Measurements from ENCODE around the gene RMND5B.
"Not testable (repeated sequence)": the region's sequence is repeated elsewhere in the genome, so short reads cannot be mapped to it uniquely, and the experiment has no call there.

The RMND5B gene

DNA sequence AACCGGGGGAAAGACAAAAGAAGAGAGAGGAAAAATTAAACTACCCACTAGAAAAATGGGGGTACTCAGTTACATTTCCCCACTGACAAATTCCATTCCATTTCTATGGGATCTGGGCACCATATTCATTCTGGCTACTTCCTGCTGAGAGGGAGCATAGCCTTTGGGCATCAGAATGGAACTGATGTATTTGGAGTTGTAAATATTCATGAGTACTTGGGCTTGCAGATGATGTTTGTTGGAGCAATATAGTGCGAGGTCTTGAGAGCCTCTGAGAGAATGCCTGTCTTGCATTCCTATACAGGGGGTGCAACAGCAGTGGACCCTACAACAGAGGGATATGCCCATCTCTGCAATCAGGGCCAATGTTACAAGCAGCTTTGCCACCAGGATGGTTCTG is 39.6 kb downstream of the RMND5B start:
- no peak for DNase-seq (ENCODE audit: low read depth)

- DNase-seq (ENCODE audit: low read depth), result no peak
These were observed 43.6 kb downstream of the RMND5B start for GRCh38 chr5:178174456-178174855.

DNA sequence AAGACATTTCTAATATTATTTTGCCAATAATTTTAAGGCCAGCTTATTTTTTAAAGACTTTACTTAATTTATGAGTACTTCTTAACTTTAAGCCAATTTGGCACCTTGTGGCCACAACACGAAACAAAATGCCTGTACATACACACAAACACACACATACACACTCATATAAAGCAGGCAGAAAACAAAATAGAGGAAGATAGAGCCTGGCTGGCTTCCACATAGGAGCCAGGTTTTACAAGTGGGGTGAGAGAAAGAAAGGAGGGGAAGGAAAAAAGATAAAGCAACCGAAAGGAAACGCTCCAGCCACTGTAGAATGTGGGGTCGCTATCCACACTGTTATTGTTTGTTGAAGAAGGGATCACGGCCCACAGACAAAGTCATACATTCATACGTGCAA is 46.0 kb downstream of the RMND5B start:
- DNase-seq (ENCODE audit: low read depth), result no peak

DNA sequence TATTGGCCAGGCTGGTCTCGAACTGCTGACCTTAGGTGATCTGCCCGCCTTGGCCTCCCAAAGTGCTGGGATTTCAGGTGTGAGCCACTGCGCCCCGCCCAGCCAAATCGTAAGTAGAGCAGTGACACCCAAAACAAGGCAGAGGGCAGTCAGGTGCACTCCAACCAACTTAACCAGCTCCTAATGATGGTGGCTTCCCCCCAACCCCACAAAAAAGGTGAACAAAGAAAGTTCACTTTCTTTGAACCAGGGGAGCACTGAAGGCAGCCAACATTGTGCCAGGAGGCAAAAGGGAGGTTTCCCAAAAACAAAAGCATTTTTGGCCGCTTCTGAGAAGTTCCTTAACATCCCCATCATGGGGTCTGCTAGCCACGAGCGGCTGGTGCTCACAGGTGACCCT is 46.8 kb downstream of the RMND5B start:
- no peak for DNase-seq (ENCODE audit: low read depth)

DNA sequence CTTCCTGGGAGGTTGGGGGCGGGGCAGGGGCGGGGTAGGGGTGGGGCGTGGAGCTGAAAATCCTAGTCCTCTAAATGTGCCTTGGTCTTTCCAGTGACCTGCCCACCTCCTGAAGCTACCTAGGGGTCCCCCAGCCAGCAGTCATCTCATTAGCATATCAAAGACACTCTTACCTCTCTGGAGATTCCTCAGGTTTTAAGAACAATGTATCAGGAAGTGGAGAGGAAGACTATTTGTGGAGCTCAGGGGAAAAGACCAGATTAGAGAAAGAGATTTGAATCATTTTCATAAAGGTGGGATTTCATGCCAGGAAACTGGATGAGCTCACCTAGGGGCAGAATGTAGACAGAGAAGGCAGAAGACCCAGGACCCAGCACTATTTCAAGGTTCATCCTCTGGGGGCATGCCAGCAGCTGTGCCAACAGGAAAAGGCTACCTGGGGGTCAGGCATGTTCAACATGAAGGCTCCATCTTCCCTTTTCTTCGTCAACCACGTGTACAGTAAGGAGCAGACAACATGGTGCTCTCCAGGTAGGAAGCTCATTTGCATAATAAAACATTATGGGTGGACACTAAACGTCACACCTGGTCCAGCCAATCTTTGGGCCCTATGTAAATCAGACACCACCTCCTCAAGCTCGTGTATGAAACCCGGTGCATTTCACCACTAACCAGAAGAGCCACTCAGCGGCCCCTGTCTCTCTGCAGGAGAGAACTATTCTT is 49.5 kb downstream of the RMND5B start:
- DNase-seq (ENCODE audit: low read depth), result no peak

- no peak for DNase-seq (ENCODE audit: low read depth)
These were observed 51.5 kb downstream of the RMND5B start for GRCh38 chr5:178182158-178182876.

DNA sequence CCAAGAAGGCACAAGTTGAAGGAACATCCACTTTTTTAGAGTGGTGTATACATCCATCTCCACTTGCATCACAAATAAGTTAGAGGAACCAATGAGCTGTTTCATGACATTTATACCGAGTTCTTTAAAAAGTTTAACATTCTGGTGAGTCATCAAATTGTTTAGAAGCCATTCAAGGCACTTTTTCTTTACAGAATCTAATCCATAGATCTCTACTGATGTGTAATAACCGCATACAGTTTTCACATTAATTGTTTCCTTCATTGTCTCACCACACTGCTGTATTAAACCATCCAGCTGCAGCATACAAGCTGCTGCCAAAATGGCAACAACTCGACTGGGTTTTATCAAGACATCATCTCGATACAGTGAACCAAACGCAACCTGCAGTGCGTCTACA is 55.6 kb downstream of the RMND5B start:
- no peak for DNase-seq (ENCODE audit: low read depth)

DNA sequence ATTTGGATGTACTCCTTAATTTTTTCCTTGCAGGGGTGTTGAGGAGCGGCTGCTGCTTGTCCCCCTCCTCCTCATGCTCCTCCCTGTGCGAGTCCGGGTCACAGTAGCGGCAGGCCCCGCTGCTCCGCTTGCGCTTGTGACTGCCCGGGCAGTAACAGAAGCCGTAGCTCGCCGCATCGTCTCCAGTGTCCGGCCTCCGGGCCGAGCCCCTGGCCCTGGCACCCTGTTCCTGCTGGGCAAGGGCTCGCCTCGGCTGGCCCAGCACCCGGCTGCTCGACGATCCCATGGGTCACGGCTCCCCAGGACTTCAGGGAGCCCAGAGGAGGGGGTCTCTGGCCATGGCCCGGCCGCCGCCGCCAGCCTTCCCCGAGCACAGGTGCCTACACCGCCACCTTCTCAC is 56.2 kb downstream of the RMND5B start, which contains the start of gene GMCL2:
GMCL2 (minus strand) TSS at position 358 of the 400 bp plus-strand sequence; CDS start at position 286, 72 bp downstream.
- no peak for DNase-seq (ENCODE audit: low read depth)

GRCh38 chr5:178189433-178189832 is 58.6 kb downstream of the RMND5B start:
- no peak for DNase-seq (ENCODE audit: low read depth)

DNA sequence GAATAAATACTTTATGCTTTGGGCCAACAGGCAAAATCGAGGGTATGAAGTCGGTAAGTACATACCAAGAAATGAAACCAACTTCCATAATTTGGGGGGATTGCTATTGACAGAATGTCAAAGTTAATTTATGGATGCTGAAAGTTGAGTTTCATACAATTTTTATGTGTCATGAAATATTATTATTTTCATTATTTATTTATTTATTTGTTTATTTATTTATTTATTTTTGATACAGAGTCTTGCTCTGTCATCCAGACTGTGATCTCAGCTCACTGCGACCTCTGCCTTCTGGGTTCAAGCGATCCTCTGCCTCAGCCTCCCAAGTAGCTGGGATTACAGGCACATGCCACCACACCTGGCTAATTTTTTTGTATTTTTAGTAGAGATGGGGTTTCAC is 60.8 kb downstream of the RMND5B start:
- no peak for DNase-seq (ENCODE audit: low read depth)

DNA sequence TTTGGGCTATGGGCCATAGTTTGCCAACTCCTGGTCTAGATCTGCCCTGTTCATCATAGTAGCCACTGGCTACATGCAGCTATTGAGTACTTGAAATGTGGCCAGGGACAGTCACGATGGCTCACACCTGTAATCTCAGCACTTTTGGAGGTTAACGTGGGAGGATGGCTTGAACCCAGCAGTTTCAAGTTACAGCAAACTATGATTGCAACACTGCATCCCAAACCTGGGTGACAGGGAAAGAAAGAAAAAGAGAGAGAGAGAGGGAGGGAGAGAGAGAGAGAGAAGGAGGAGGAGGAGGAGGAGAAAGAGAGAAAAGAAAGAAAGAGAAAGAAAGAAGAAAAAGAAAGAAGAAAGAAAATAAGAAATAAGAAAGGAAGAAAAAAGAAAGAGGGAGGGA is 61.4 kb downstream of the RMND5B start:
- no peak for DNase-seq (ENCODE audit: low read depth)

- DNase-seq (ENCODE audit: low read depth), result no peak
These were observed 62.0 kb downstream of the RMND5B start for GRCh38 chr5:178192787-178193186.

DNA sequence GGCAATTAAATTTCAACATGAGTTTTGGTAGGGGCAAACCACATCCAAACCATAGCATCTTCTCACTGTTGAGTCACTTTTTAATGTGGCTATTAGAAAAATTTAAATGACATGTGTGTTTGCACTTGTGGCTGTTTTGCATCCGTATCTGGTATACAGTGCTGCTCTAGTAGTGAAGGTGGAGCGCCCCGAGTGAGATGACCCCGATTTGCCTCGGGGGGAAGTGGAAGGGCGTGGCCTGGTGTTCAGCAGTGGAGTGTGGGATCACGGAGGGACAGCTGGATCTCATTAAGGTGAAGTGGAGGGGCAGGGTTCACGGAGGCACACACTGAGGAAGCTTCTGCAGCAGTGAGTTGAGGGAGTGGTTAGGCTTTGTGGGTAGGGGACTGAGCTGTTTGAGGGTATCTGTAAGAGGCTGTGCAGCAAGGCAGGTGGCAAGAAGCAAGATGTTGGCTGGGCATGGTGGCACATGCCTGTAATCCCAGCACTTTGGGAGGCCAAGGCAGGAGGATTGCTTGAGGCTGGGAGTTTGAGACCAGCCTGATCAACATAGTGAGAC is 62.5 kb downstream of the RMND5B start:
- no peak for DNase-seq (ENCODE audit: low read depth)

DNA sequence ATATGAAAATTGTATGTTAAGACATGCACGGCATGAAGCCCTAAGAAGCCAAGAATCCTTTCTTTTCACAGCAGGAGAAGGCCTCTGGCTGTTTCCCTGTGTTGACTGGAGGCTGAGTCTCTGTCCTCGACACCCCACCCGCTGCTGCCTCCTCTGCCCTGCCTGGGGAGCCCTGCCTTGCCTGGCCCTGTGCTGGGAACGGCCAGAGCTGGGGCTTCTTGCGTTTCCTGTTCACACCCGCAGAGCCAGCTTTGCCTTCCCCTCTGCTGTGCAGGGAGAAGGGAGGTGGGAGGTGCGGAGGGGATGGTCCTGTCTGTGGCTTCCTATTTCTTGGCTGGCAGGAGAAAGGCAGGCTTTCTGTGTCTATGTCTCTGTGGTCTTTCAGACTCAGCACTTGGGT is 63.2 kb downstream of the RMND5B start:
- no peak for DNase-seq (ENCODE audit: low read depth)

GRCh38 chr5:178196281-178196812 is 65.5 kb downstream of the RMND5B start:
- no peak for DNase-seq (ENCODE audit: low read depth)

GRCh38 chr5:178196986-178197385 is 66.2 kb downstream of the RMND5B start:
- DNase-seq (ENCODE audit: low read depth), result no peak

DNA sequence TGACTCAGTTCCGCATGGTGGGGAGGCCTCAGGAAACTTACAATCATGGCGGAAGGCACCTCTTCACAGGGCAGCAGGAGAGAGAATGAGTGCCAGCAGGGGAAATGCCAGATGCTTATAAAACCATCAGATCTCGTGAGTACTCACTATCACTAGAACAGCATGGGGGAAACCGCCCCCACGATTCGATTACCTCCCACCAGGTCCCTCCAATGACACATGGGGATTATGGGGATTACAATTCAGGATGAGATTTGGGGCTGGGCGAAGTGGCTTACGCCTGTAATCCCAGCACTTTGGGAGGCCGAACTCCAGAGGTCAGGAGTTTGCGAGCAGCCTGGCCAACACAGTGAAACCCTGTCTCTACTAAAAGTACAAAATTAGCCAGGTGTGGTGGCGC is 67.3 kb downstream of the RMND5B start:
- not testable (repeated sequence) for DNase-seq (ENCODE audit: low read depth)

DNA sequence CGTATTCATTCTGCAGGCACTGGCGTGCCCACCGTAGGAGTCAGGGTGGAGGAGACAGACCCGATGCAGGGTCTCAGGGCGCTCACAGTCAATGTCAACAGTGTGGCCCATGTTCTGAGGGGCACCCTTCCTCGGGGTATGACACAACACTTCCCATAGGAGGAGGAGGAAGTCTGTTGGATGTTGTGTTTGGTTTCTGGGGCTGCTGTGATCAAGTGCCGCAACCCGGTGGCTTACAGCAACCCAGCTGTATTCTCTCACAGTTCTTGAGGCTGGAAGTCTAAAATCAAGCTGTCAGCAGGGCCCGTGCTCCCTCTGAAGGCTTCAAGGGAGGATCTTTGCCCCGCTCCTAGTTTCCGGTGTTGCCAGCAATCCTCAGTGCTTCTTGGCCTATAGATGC is 67.9 kb downstream of the RMND5B start:
- DNase-seq (ENCODE audit: low read depth), result no peak

GRCh38 chr5:178199581-178200434 is 69.0 kb downstream of the RMND5B start:
- DNase-seq (ENCODE audit: low read depth), result no peak
